GM12878 (cell line): ENCODE data around the gene TTYH3. TPM values are rescaled to one million over a fixed set of nuclear protein-coding genes. Genes with fewer than 3 reads are reported as not detected.

Experiments
- ATAC-seq: fragments of 200-7000 bp; cut with Tn5 transposase; 3 replicates; pipeline ENCODE4 v1.9.1; 2020; ENCODE audit warnings: mild to moderate bottlenecking, moderate library complexity
- BruUV-seq: library from RNA; stranded (reverse); fragments of 400-500 nt; replicated peaks from 2 replicates; lab custom pipeline; 2021; lab: Mats Ljungman, UMichigan
- CTCF ChIA-PET: fragments of 300-600 bp; sonication (Branson Sonifier 250); formaldehyde crosslinking; extraction: SDS; loops from one replicate; lab custom pipeline; 2021; ENCODE audit warnings: inconsistent platforms; lab: Yijun Ruan, JAX
- POLR2A ChIA-PET: fragments of 350-600 bp; formaldehyde crosslinking; extraction: SDS; loops from one replicate; lab custom pipeline; 2021; ENCODE audit warnings: inconsistent platforms; lab: Charles Lee
- RAD21 ChIA-PET: fragments of 300-600 bp; sonication (Branson Sonifier 250); formaldehyde crosslinking; loops from one replicate; lab custom pipeline; 2023; ENCODE audit warnings: antibody characterized with exemption; ENCODE audit not compliant: unreplicated experiment; lab: Charles Lee
- SMC1A ChIA-PET: fragments of 300-600 bp; sonication (Branson Sonifier 250); formaldehyde crosslinking; loops from one replicate; lab custom pipeline; 2023; ENCODE audit not compliant: unreplicated experiment, uncharacterized antibody; lab: Charles Lee
- DNase-seq: peaks from one replicate; pipeline ENCODE4 v3.0.0-alpha.2; 2011; ENCODE audit warnings: low read depth, low spot score
- FAIRE-seq: peaks from 3 replicates; lab custom pipeline; 2011; peaks lifted over from hg19 to GRCh38; lab: Jason Lieb, UNC
- H2AFZ ChIP-seq: 2 replicates; pipeline ENCODE4 v1.6.0; 2011; ENCODE audit warnings: low read depth, low read length, control low read depth; ENCODE audit not compliant: control insufficient read depth
- H3K27ac ChIP-seq: 2 replicates; pipeline ENCODE4 v1.5.1; 2011; ENCODE audit warnings: control low read depth; ENCODE audit not compliant: control insufficient read depth, insufficient read depth
- H3K27me3 ChIP-seq, 2 experiments: replicated peaks in 1 of 2; 2 replicates each; pipeline versions ENCODE4 v1.6.0 to v1.6.1; 2011; ENCODE audit warnings: low read length in 1 of 2; ENCODE audit not compliant: control insufficient read depth in 2 of 2, insufficient read depth in 2 of 2
- H3K36me3 ChIP-seq, 2 experiments: 2 replicates each; pipeline ENCODE4 v1.5.1; 2011; ENCODE audit warnings: low read length in 1 of 2; ENCODE audit not compliant: control insufficient read depth in 2 of 2, insufficient read depth in 2 of 2
- H3K4me1 ChIP-seq: 2 replicates; pipeline ENCODE4 v1.6.1; 2011; ENCODE audit warnings: mild to moderate bottlenecking, low read length, moderate library complexity, mixed read lengths; ENCODE audit not compliant: control insufficient read depth, insufficient read depth
- H3K4me2 ChIP-seq: 2 replicates; pipeline ENCODE4 v1.6.0; 2011; ENCODE audit warnings: control low read depth; ENCODE audit not compliant: control insufficient read depth, insufficient read depth
- H3K4me3 ChIP-seq: fragments of 200-600 bp; sonication (generic); 2 replicates; pipeline ENCODE4 v1.5.1; 2016
- H3K79me2 ChIP-seq: 2 replicates; pipeline ENCODE4 v1.6.0; 2011; ENCODE audit warnings: low read length; ENCODE audit not compliant: control insufficient read depth, insufficient read depth
- H3K9ac ChIP-seq: 2 replicates; pipeline ENCODE4 v1.8.0; 2011; ENCODE audit warnings: low read length, control low read depth, mixed read lengths; ENCODE audit not compliant: control insufficient read depth, insufficient read depth
- H3K9me3 ChIP-seq: replicated peaks from 3 replicates; pipeline ENCODE4 v1.5.1; 2011; ENCODE audit warnings: mild to moderate bottlenecking, low read length; ENCODE audit not compliant: control insufficient read depth, insufficient read depth
- H4K20me1 ChIP-seq: 2 replicates; pipeline ENCODE4 v1.6.0; 2011; ENCODE audit not compliant: control insufficient read depth, insufficient read depth
- BCL11A ChIP-seq: IDR thresholded peaks from 2 replicates; pipeline ENCODE4 v1.6.1; 2011; ENCODE audit warnings: low read depth, low read length
- BHLHE40 ChIP-seq, 2 experiments: fragments of 450-650 bp in 1 of 2; IDR thresholded peaks; 2 replicates each; pipeline ENCODE4 v1.6.1; 2011 to 2017; ENCODE audit warnings: low read depth in 2 of 2, borderline replicate concordance in 1 of 2, improper control_type of control experiment in 1 of 2, low read length in 1 of 2, mild to moderate bottlenecking in 1 of 2
- CHD1 ChIP-seq: IDR thresholded peaks from 2 replicates; pipeline ENCODE4 v1.6.1; 2012; ENCODE audit warnings: low read depth, low read length, improper control_type of control experiment
- E2F4 ChIP-seq: IDR thresholded peaks from 2 replicates; pipeline ENCODE4 v1.6.1; 2012; ENCODE audit warnings: low read depth, low read length, improper control_type of control experiment
- E2F8 ChIP-seq: fragments of 450-650 bp; IDR thresholded peaks from 2 replicates; pipeline ENCODE4 v1.6.1; 2018; ENCODE audit warnings: mild to moderate bottlenecking, low read depth, moderate library complexity; ENCODE audit not compliant: partially characterized antibody
- ELK1 ChIP-seq: IDR thresholded peaks from 2 replicates; pipeline ENCODE4 v1.6.1; 2012; ENCODE audit warnings: low read depth, low read length, improper control_type of control experiment
- NFYA ChIP-seq: IDR thresholded peaks from 2 replicates; pipeline ENCODE4 v1.6.1; 2011; ENCODE audit warnings: low read depth, mild to moderate bottlenecking, low read length, improper control_type of control experiment, borderline replicate concordance
- NKRF ChIP-seq: fragments of 450-650 bp; conservative IDR thresholded peaks from 2 replicates; pipeline ENCODE4 v1.6.1; 2017; ENCODE audit warnings: mild to moderate bottlenecking, moderate library complexity
- RAD21 ChIP-seq: IDR thresholded peaks from 2 replicates; pipeline ENCODE4 v1.6.1; 2011; ENCODE audit warnings: mild to moderate bottlenecking, low read depth, low read length, moderate library complexity; ENCODE audit not compliant: insufficient read depth
- SMAD5 ChIP-seq: IDR thresholded peaks from 2 replicates; pipeline ENCODE4 v1.6.1; 2016; ENCODE audit warnings: antibody characterized with exemption, low read depth
- WGBS: methylation state at CpG from one replicate; pipeline ENCODE4 v1.1.6; 2016; ENCODE audit warnings: low lambda C conversion rate; ENCODE audit not compliant: insufficient replicate concordance, insufficient coverage; ENCODE audit errors: missing lambda C conversion rate; 5-methylcytosine and 5-hydroxymethylcytosine counted together
- in situ Hi-C: fragments of 300-500 bp; cut with MboI; formaldehyde crosslinking; loops from 9 replicates; pipeline ENCODE4 v1.14.3; 2018; ENCODE audit warnings: mixed read lengths
- intact Hi-C: fragments of 100-400 bp; cut with micrococcal nuclease; formaldehyde crosslinking; loops from one replicate; pipeline ENCODE4 v1.14.2; 2022; ENCODE audit not compliant: unreplicated experiment
- polyA plus RNA-seq, 11 experiments: library from polyadenylated mRNA; depleted of rRNA in 4 of 11; unstranded in 6 of 11; stranded (reverse) in 5 of 11; fragments of >200 nt; fragmentation: Nextera tagmentation in 4 of 11; fragmentation: Illumina TruSeq in 1 of 11; extraction: Ambion mirVana in 4 of 11; extraction: Trizol in 1 of 11; gene quantifications; 1 replicate in 1 of 11; 2 replicates in 10 of 11; pipeline versions ENCODE4 v1.2.1 to v1.2.3, GENCODE V29; 2011 to 2016; ENCODE audit warnings: inconsistent platforms in 2 of 11, missing spikeins in 2 of 11, low read depth in 1 of 11
- total RNA-seq, 4 experiments: library from RNA; depleted of rRNA in 3 of 4; stranded (reverse); fragments of >200 nt in 3 of 4; fragmentation: Illumina TruSeq in 1 of 4; extraction: Trizol in 1 of 4; gene quantifications; 2 replicates each; pipeline versions ENCODE4 v1.2.1 to v1.2.3, GENCODE V29; 2013 to 2021

The TTYH3 gene
- total and polyA plus RNA-seq, 10 of the 15 experiments (the other 5 are each of a cell fraction or from before 2014, with no cell fraction given) = 0.79 to 71.4 (median 10.5) TPM

- intact Hi-C loops (no loop called here), in situ Hi-C loops (no loop called here)
- DNase-seq = no peak
- ChIA-PET RAD21 (interaction anchor here (0.5 to 3.2 kb wide), 7 partner anchors 9 to 228 kb away, joined by 3 to 28 read pairs (median 6); no protein-coding TSS in a partner anchor), SMC1A (interaction anchor here (1.0 to 2.0 kb wide), 4 partner anchors 32 to 200 kb away, joined by 3 to 4 read pairs (median 3); no protein-coding TSS in a partner anchor), POLR2A (interaction anchor here (2.4 kb wide), 1 partner anchor 30 kb away, joined by 7 read pairs; no protein-coding TSS in a partner anchor), CTCF (interaction anchor here (1.0 to 5.6 kb wide), 10 partner anchors 18 to 229 kb away, joined by 3 to 65 read pairs (median 4); no protein-coding TSS in a partner anchor)
- Histone ChIP-seq H3K9me3 (no peaks in the 10 kb centered on the region; the same call in 2 of the 3 replicates), H3K4me1 (no peaks in the 10 kb centered on the region), H4K20me1 (no peaks in the 10 kb centered on the region), H3K4me2 (no peak overlapping the region), H3K27ac (no peak overlapping the region), H3K27me3 (no peaks in the 10 kb centered on the region; a peak in 1 of 4 replicates), H3K9ac (no peak overlapping the region), H3K36me3 (no peaks in the 10 kb centered on the region), H2AFZ (no peak overlapping the region), H3K79me2 (no peaks in the 10 kb centered on the region), H3K4me3 (no peak overlapping the region)
- no peak for FAIRE-seq
- TF ChIP-seq E2F4 (no peak), SMAD5 (no peak), NFYA (no peak), BHLHE40 (IDR thresholded peaks at IDR 0.05; ENCODE audit: borderline replicate concordance in 1 of 2, low read depth in 2 of 2, low read length in 1 of 2) (no peak), BCL11A (no peak), RAD21 (no peak), E2F8 (no peak), ELK1 (no peak), CHD1 (no peak), NKRF (no peak)
- BruUV-seq = no TSS peak
- no peak for ATAC-seq
- WGBS = 62% methylated on average over 13 of the region's 13 CpGs
Measured at GRCh38 chr7:2680256-2680655, 48.5 kb downstream of the TTYH3 start.
